GM23338 (cell line): Measurements from ENCODE around the gene DST.

Experiments used
- CREB1 ChIP-seq: fragments of 250-450 bp; sonication (Bioruptor Pico); IDR thresholded peaks from 2 replicates; pipeline ENCODE4 v1.5.0; 2020; ENCODE audit warnings: low read depth, mild to moderate bottlenecking, moderate library complexity
- ETS1 ChIP-seq: IDR thresholded peaks from 2 replicates; pipeline ENCODE4 v1.6.1; 2016; ENCODE audit warnings: antibody characterized with exemption
- EZH2 ChIP-seq: fragments of 200-600 bp; sonication (generic); IDR thresholded peaks from one replicate; pipeline ENCODE4 v1.8.0; 2017; ENCODE audit warnings: antibody characterized with exemption, mild to moderate bottlenecking, low read depth; ENCODE audit not compliant: unreplicated experiment
- EZH2phosphoT487 ChIP-seq: fragments of 200-600 bp; sonication (generic); IDR thresholded peaks from one replicate; pipeline ENCODE4 v1.8.1; 2018; ENCODE audit warnings: antibody characterized with exemption; ENCODE audit not compliant: unreplicated experiment
- JUNB ChIP-seq: IDR thresholded peaks from one replicate; pipeline ENCODE4 v1.6.1; 2016; ENCODE audit warnings: antibody characterized with exemption; ENCODE audit not compliant: unreplicated experiment
- NANOG ChIP-seq: IDR thresholded peaks from 2 replicates; pipeline ENCODE4 v1.6.1; 2016; ENCODE audit warnings: antibody characterized with exemption, borderline replicate concordance
- POLR2AphosphoS5 ChIP-seq: IDR thresholded peaks from 2 replicates; pipeline ENCODE4 v1.6.1; 2016; ENCODE audit warnings: antibody characterized with exemption, low read depth
- REST ChIP-seq: IDR thresholded peaks from one replicate; pipeline ENCODE4 v1.6.1; 2018; ENCODE audit warnings: antibody characterized with exemption; ENCODE audit not compliant: unreplicated experiment
- STAT1 ChIP-seq: IDR thresholded peaks from one replicate; pipeline ENCODE4 v1.6.1; 2016; ENCODE audit warnings: antibody characterized with exemption; ENCODE audit not compliant: unreplicated experiment
- ZNF331 ChIP-seq: fragments of 250-450 bp; sonication (Bioruptor Pico); IDR thresholded peaks from 2 replicates; pipeline ENCODE4 v1.5.0; 2020; ENCODE audit warnings: low read depth, mild to moderate bottlenecking, moderate library complexity
- TF ChIP-seq, protein P1 (sequence below), 2 experiments: fragments of 200-600 bp in 1 of 2; sonication (generic) in 1 of 2; conservative IDR thresholded peaks; 2 replicates each; pipeline versions ENCODE4 v1.5.1 to v1.6.1; 2016 to 2017; ENCODE audit warnings: antibody characterized with exemption in 2 of 2, low read depth in 2 of 2, mild to moderate bottlenecking in 2 of 2, moderate library complexity in 1 of 2

DNA sequence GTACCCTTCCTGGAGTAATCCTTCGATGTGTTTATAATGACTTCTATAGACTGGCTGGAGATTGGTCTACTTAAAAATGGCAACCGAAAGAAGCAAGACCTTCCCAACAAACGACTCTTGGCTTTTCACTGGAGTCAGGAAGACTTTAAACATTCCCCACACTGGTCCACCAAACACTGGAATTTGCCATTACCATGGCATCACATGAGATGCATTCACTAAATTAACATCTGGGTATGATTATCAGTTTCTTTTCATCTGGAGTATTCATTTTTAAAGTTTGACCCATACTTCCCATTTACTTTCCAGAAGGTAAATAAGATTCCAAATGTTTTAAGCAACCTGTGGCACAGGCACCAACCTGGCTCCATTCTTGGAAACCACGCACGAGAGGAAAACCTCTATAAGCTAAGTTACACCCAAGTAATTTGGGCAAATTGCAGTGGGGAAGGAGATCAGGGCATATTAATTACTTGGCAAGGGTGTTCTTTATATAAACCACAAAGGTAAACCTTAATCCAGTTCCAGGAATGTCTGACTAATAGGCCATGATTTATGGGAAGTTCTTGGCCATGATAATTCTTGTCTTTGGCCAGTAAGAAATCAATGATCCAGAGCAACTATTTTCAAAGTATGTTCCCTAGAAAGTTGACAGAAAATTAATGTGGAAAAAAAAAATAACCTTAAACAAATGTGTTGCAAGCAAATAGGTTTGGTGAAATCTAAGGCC lies 205.4 kb downstream of the DST start:
- TF ChIP-seq, protein P1, sequence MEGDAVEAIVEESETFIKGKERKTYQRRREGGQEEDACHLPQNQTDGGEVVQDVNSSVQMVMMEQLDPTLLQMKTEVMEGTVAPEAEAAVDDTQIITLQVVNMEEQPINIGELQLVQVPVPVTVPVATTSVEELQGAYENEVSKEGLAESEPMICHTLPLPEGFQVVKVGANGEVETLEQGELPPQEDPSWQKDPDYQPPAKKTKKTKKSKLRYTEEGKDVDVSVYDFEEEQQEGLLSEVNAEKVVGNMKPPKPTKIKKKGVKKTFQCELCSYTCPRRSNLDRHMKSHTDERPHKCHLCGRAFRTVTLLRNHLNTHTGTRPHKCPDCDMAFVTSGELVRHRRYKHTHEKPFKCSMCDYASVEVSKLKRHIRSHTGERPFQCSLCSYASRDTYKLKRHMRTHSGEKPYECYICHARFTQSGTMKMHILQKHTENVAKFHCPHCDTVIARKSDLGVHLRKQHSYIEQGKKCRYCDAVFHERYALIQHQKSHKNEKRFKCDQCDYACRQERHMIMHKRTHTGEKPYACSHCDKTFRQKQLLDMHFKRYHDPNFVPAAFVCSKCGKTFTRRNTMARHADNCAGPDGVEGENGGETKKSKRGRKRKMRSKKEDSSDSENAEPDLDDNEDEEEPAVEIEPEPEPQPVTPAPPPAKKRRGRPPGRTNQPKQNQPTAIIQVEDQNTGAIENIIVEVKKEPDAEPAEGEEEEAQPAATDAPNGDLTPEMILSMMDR (conservative IDR thresholded peaks at IDR 0.05; ENCODE audit: low read depth in 2 of 2): no peak
- no peak for TF ChIP-seq POLR2AphosphoS5
- no peak for TF ChIP-seq EZH2
- no peak for TF ChIP-seq EZH2phosphoT487
- no peak for TF ChIP-seq REST
- TF ChIP-seq STAT1: no peak
- no peak for TF ChIP-seq NANOG
- no peak for TF ChIP-seq CREB1 (CRISPR knock-in tag)
- TF ChIP-seq ETS1: no peak
- TF ChIP-seq ZNF331 (CRISPR knock-in tag): no peak
- TF ChIP-seq JUNB: no peak
